H9 (cell line): ENCODE measurements around the gene FAM3A. TPM values are rescaled to one million over a fixed set of nuclear protein-coding genes. Genes with fewer than 3 reads are reported as not detected.

Experiments used
- DNase-seq: peaks from one replicate; pipeline ENCODE4 v3.0.0-alpha.2; 2017
- H2AFZ ChIP-seq: one replicate; pipeline ENCODE4 v1.6.1; 2013; ENCODE audit warnings: mild to moderate bottlenecking, low read length, control low read depth, moderate library complexity
- H2AK5ac ChIP-seq: 2 replicates; pipeline ENCODE4 v1.6.1; 2013; ENCODE audit warnings: low read length, control low read depth, mixed read lengths; ENCODE audit not compliant: insufficient read length
- H2BK120ac ChIP-seq: one replicate; pipeline ENCODE4 v1.6.1; 2013; ENCODE audit warnings: low read depth, mild to moderate bottlenecking, low read length, control low read depth, inconsistent platforms; ENCODE audit not compliant: poor library complexity, severe bottlenecking
- H2BK12ac ChIP-seq: 2 replicates; pipeline ENCODE4 v1.6.1; 2013; ENCODE audit warnings: low read length, control low read depth, mixed read lengths, low read depth; ENCODE audit not compliant: insufficient read length
- H2BK15ac ChIP-seq: 2 replicates; pipeline ENCODE4 v1.6.1; 2013; ENCODE audit warnings: low read depth, low read length, control low read depth
- H2BK20ac ChIP-seq: one replicate; pipeline ENCODE4 v1.6.1; 2013; ENCODE audit warnings: low read depth, mild to moderate bottlenecking, low read length, control low read depth, inconsistent platforms; ENCODE audit not compliant: poor library complexity, severe bottlenecking
- H2BK5ac ChIP-seq: 2 replicates; pipeline ENCODE4 v1.6.1; 2013; ENCODE audit warnings: low read length, control low read depth, mixed read lengths; ENCODE audit not compliant: insufficient read length
- H3K14ac ChIP-seq: 2 replicates; pipeline ENCODE4 v1.6.1; 2013; ENCODE audit warnings: low read length, control low read depth; ENCODE audit not compliant: insufficient read depth
- H3K18ac ChIP-seq: 2 replicates; pipeline ENCODE4 v1.6.1; 2013; ENCODE audit warnings: low read depth, mild to moderate bottlenecking, mixed read lengths, low read length, control low read depth; ENCODE audit not compliant: insufficient read length
- H3K23ac ChIP-seq: 2 replicates; pipeline ENCODE4 v1.6.1; 2013; ENCODE audit warnings: low read length, control low read depth, mixed read lengths, low read depth; ENCODE audit not compliant: insufficient read length
- H3K23me2 ChIP-seq: 2 replicates; pipeline ENCODE4 v1.6.1; 2013; ENCODE audit warnings: low read depth, mild to moderate bottlenecking, mixed read lengths, low read length, control low read depth; ENCODE audit not compliant: insufficient read length, poor library complexity, severe bottlenecking
- H3K27ac ChIP-seq: 2 replicates; pipeline ENCODE4 v1.5.1; 2013; ENCODE audit warnings: low read length, control low read depth, mixed read lengths, low read depth; ENCODE audit not compliant: insufficient read length
- H3K27me3 ChIP-seq: 2 replicates; pipeline ENCODE4 v1.6.1; 2013; ENCODE audit warnings: low read length, control low read depth, inconsistent platforms; ENCODE audit not compliant: insufficient read depth
- H3K4ac ChIP-seq: 2 replicates; pipeline ENCODE4 v1.6.1; 2013; ENCODE audit warnings: low read depth, mild to moderate bottlenecking, control low read depth, inconsistent platforms, low read length, moderate library complexity
- H3K4me1 ChIP-seq: 2 replicates; pipeline ENCODE4 v1.6.1; 2013; ENCODE audit warnings: low read length, control low read depth, inconsistent platforms; ENCODE audit not compliant: insufficient read depth
- H3K4me2 ChIP-seq: 2 replicates; pipeline ENCODE4 v1.6.1; 2013; ENCODE audit warnings: low read length, control low read depth, mixed read lengths; ENCODE audit not compliant: insufficient read length, insufficient read depth
- H3K56ac ChIP-seq: 2 replicates; pipeline ENCODE4 v1.6.1; 2013; ENCODE audit warnings: low read depth, mild to moderate bottlenecking, mixed read lengths, low read length, control low read depth; ENCODE audit not compliant: insufficient read length
- H3K79me1 ChIP-seq: 2 replicates; pipeline ENCODE4 v1.6.1; 2013; ENCODE audit warnings: low read depth, mild to moderate bottlenecking, moderate library complexity, low read length, control low read depth, inconsistent platforms; ENCODE audit not compliant: insufficient read depth, poor library complexity, severe bottlenecking
- H3K79me2 ChIP-seq: 2 replicates; pipeline ENCODE4 v1.6.1; 2013; ENCODE audit warnings: low read length, control low read depth, inconsistent platforms; ENCODE audit not compliant: insufficient read depth
- H3K9ac ChIP-seq: 2 replicates; pipeline ENCODE4 v1.6.1; 2013; ENCODE audit warnings: low read length, control low read depth, mixed read lengths; ENCODE audit not compliant: insufficient read length; ENCODE audit errors: extremely low read depth
- H3K9me3 ChIP-seq: one replicate; pipeline ENCODE4 v1.6.1; 2013; ENCODE audit warnings: low read depth, low read length, inconsistent platforms; ENCODE audit not compliant: control insufficient read depth
- H3T11ph ChIP-seq: one replicate; pipeline ENCODE4 v1.6.1; 2013; ENCODE audit warnings: mild to moderate bottlenecking, low read length, control low read depth, inconsistent platforms
- H4K20me1 ChIP-seq: one replicate; pipeline ENCODE4 v1.6.1; 2013; ENCODE audit not compliant: control insufficient read depth, insufficient read length, insufficient read depth
- H4K5ac ChIP-seq: 2 replicates; pipeline ENCODE4 v1.6.1; 2013; ENCODE audit warnings: low read depth, mild to moderate bottlenecking, mixed read lengths, low read length, control low read depth; ENCODE audit not compliant: insufficient read length
- H4K8ac ChIP-seq: replicated peaks from 2 replicates; pipeline ENCODE4 v1.6.1; 2013; ENCODE audit warnings: low read length, control low read depth, mixed read lengths, low read depth; ENCODE audit not compliant: insufficient read length
- H4K91ac ChIP-seq: 2 replicates; pipeline ENCODE4 v1.6.1; 2013; ENCODE audit warnings: low read depth, mild to moderate bottlenecking, moderate library complexity, mixed read lengths, low read length, control low read depth; ENCODE audit not compliant: insufficient read length
- H3K27ac Mint-ChIP-seq, 3 experiments: 2 replicates in 2 of 3; 3 replicates in 1 of 3; pipeline ENCODE4 v1.8.0; 2020 to 2021; ENCODE audit warnings: mixed read lengths in 3 of 3, mild to moderate bottlenecking in 1 of 3, moderate library complexity in 1 of 3
- H3K27me3 Mint-ChIP-seq: 2 replicates; pipeline ENCODE4 v1.8.0; 2021; ENCODE audit warnings: low read depth, mild to moderate bottlenecking, moderate library complexity, mixed read lengths
- H3K36me3 Mint-ChIP-seq, 3 experiments: 2 replicates in 2 of 3; 3 replicates in 1 of 3; pipeline ENCODE4 v1.8.0; 2020 to 2021; ENCODE audit warnings: low read depth in 3 of 3, mixed read lengths in 3 of 3; ENCODE audit not compliant: insufficient read depth in 1 of 3
- H3K4me1 Mint-ChIP-seq, 2 experiments: 2 replicates each; pipeline ENCODE4 v1.8.0; 2020; ENCODE audit warnings: mixed read lengths in 2 of 2
- H3K4me3 Mint-ChIP-seq, 2 experiments: 2 replicates in 1 of 2; 3 replicates in 1 of 2; pipeline ENCODE4 v1.8.0; 2020 to 2021; ENCODE audit warnings: mild to moderate bottlenecking in 2 of 2, mixed read lengths in 2 of 2, moderate library complexity in 1 of 2
- H3K9me3 Mint-ChIP-seq, 2 experiments: 2 replicates in 1 of 2; 3 replicates in 1 of 2; pipeline ENCODE4 v1.8.0; 2020; ENCODE audit warnings: mild to moderate bottlenecking in 2 of 2, mixed read lengths in 2 of 2, moderate library complexity in 1 of 2
- CTCF ChIP-seq: fragments of 200-600 bp; sonication (generic); conservative IDR thresholded peaks from 3 replicates; pipeline ENCODE4 v1.8.0; 2021; ENCODE audit warnings: antibody characterized with exemption, mild to moderate bottlenecking
- WGBS: extraction: QIAGEN DNeasy Blood & Tissue Kit; methylation state at CpG from one replicate; pipeline ENCODE4 v1.1.7; 2013; ENCODE audit warnings: missing lambda C conversion rate, low lambda C conversion rate, mixed read lengths; ENCODE audit not compliant: insufficient read length; ENCODE audit errors: extremely low coverage; 5-methylcytosine and 5-hydroxymethylcytosine counted together
- total RNA-seq: library from RNA; stranded (reverse); gene quantifications from 2 replicates; pipeline ENCODE4 v1.2.1, GENCODE V29; 2021

FAM3A gene
- total RNA-seq, 1 experiment from 2014 or later: 22.8 TPM

- peaks cover 5% of the 10 kb centered on the region for H3K27me3 Mint-ChIP-seq
- no peak overlapping the region for H4K5ac ChIP-seq
- H4K8ac ChIP-seq: no peak overlapping the region
- no peaks in the 10 kb centered on the region for H4K20me1 ChIP-seq
- H2BK15ac ChIP-seq: no peak overlapping the region
- H2AFZ ChIP-seq: no peak overlapping the region
- WGBS: no CpG with 5 or more reads among the region's 28 CpGs
- no peaks in the 10 kb centered on the region for H3K23me2 ChIP-seq
- H3K27ac ChIP-seq: no peak overlapping the region
- H3K4me1 Mint-ChIP-seq: no peaks in the 10 kb centered on the region
- no peak overlapping the region for H2AK5ac ChIP-seq
- H3K56ac ChIP-seq: no peak overlapping the region
- no peak overlapping the region for H4K91ac ChIP-seq
- no peak overlapping the region for H2BK120ac ChIP-seq
- no peak overlapping the region for H3K18ac ChIP-seq
- no peak for TF ChIP-seq CTCF
- no peak overlapping the region for H3K4me2 ChIP-seq
- peaks cover 28% of the 10 kb centered on the region for H3K9me3 ChIP-seq
- peaks cover 67 to 91% of the 10 kb centered on the region in 2 experiments for H3K9me3 Mint-ChIP-seq
- no peak for DNase-seq
- H3K14ac ChIP-seq: no peak overlapping the region
- H3T11ph ChIP-seq: no peak overlapping the region
- H3K4me3 Mint-ChIP-seq: no peak overlapping the region
- H3K23ac ChIP-seq: no peak overlapping the region
- H2BK12ac ChIP-seq: no peak overlapping the region
- peaks cover 24 to 64% (median 63%) of the 10 kb centered on the region in 3 experiments for H3K36me3 Mint-ChIP-seq
- no peaks in the 10 kb centered on the region for H3K79me1 ChIP-seq
- H2BK20ac ChIP-seq: no peak overlapping the region
- H3K4me1 ChIP-seq: no peaks in the 10 kb centered on the region
- H3K27ac Mint-ChIP-seq: no peak overlapping the region
- no peak overlapping the region for H3K4ac ChIP-seq
- no peaks in the 10 kb centered on the region for H3K27me3 ChIP-seq
- no peaks in the 10 kb centered on the region for H3K79me2 ChIP-seq
- H2BK5ac ChIP-seq: no peak overlapping the region
- no peak overlapping the region for H3K9ac ChIP-seq
Observed at GRCh38 chrX:154472685-154473632, 43.1 kb downstream of the FAM3A start.
